KMS-11 (cell line): Measurements from ENCODE around the gene TAOK3.
"Not testable (repeated sequence)": the region's sequence is repeated elsewhere in the genome, so short reads cannot be mapped to it uniquely, and the experiment has no call there.

Experiments
- H2AFZ ChIP-seq: fragments of 200-600 bp; sonication (generic); 2 replicates; pipeline ENCODE4 v1.6.1; 2016; ENCODE audit warnings: antibody characterized with exemption, mixed run types, low read depth
- H3K27ac ChIP-seq: fragments of 200-600 bp; sonication (generic); 2 replicates; pipeline ENCODE4 v1.6.1; 2016; ENCODE audit warnings: mild to moderate bottlenecking, mixed run types
- H3K27me3 ChIP-seq: fragments of 200-600 bp; sonication (generic); 2 replicates; pipeline ENCODE4 v1.6.1; 2017; ENCODE audit warnings: mild to moderate bottlenecking, low read depth, mixed run types, moderate library complexity; ENCODE audit not compliant: insufficient read depth
- H3K36me3 ChIP-seq: fragments of 200-600 bp; sonication (generic); 2 replicates; pipeline ENCODE4 v1.6.1; 2017; ENCODE audit warnings: mild to moderate bottlenecking, mixed run types; ENCODE audit not compliant: insufficient read depth
- H3K4me1 ChIP-seq: fragments of 200-600 bp; sonication (generic); 2 replicates; pipeline ENCODE4 v1.6.1; 2016; ENCODE audit warnings: mild to moderate bottlenecking, low read depth, mixed run types; ENCODE audit not compliant: poor library complexity, severe bottlenecking
- H3K4me2 ChIP-seq: fragments of 200-600 bp; sonication (generic); 2 replicates; pipeline ENCODE4 v1.7.0; 2016; ENCODE audit warnings: mild to moderate bottlenecking, mixed run types
- H3K4me3 ChIP-seq: fragments of 200-600 bp; sonication (generic); IDR thresholded peaks from 2 replicates; pipeline ENCODE4 v1.6.1; 2017; ENCODE audit warnings: low read depth, low read length, mixed read lengths; ENCODE audit not compliant: insufficient read depth
- H3K79me2 ChIP-seq: fragments of 200-600 bp; sonication (generic); 2 replicates; pipeline ENCODE4 v1.6.1; 2016; ENCODE audit warnings: low read depth, mixed run types; ENCODE audit not compliant: insufficient read depth
- H3K9ac ChIP-seq: fragments of 200-600 bp; sonication (generic); 2 replicates; pipeline ENCODE4 v1.6.1; 2016; ENCODE audit warnings: mild to moderate bottlenecking, mixed run types
- H4K20me1 ChIP-seq: fragments of 200-600 bp; sonication (generic); 2 replicates; pipeline ENCODE4 v1.6.1; 2016; ENCODE audit warnings: mild to moderate bottlenecking, mixed run types; ENCODE audit not compliant: insufficient read depth
- CTCF ChIP-seq: fragments of 200-600 bp; sonication (generic); conservative IDR thresholded peaks from 2 replicates; pipeline ENCODE4 v1.6.1; 2017; ENCODE audit warnings: low read depth, mild to moderate bottlenecking, antibody characterized with exemption, low read length, moderate library complexity, mixed read lengths

The TAOK3 gene

GRCh38 chr12:118409834-118410233 lies 37.1 kb upstream of the TAOK3 start:
- H3K27ac ChIP-seq, result no peak overlapping the region
- H3K79me2 ChIP-seq, result no peaks in the 10 kb centered on the region
- no peak overlapping the region for H3K4me2 ChIP-seq
- no peak overlapping the region for H3K9ac ChIP-seq
- no peak for TF ChIP-seq CTCF
- no peak overlapping the region for H3K4me3 ChIP-seq
- no peaks in the 10 kb centered on the region for H4K20me1 ChIP-seq
- H3K27me3 ChIP-seq, result no peaks in the 10 kb centered on the region
- H3K4me1 ChIP-seq, result no peaks in the 10 kb centered on the region
- H2AFZ ChIP-seq, result no peak overlapping the region
- no peaks in the 10 kb centered on the region for H3K36me3 ChIP-seq

GRCh38 chr12:118408241-118408640 lies 35.5 kb upstream of the TAOK3 start:
- not testable (repeated sequence) for H3K79me2 ChIP-seq, H3K4me1 ChIP-seq, H4K20me1 ChIP-seq, H3K4me2 ChIP-seq, H3K9ac ChIP-seq, H3K27ac ChIP-seq, H3K4me3 ChIP-seq, H3K36me3 ChIP-seq, H2AFZ ChIP-seq, H3K27me3 ChIP-seq

GRCh38 chr12:118404876-118405521 lies 32.3 kb upstream of the TAOK3 start:
- Histone ChIP-seq H3K36me3 (no peaks in the 10 kb centered on the region), H3K27me3 (no peaks in the 10 kb centered on the region), H3K4me3 (no peak overlapping the region), H3K4me1 (no peaks in the 10 kb centered on the region), H4K20me1 (no peaks in the 10 kb centered on the region), H3K9ac (no peak overlapping the region), H3K4me2 (no peak overlapping the region), H3K79me2 (no peaks in the 10 kb centered on the region), H2AFZ (no peak overlapping the region), H3K27ac (no peak overlapping the region)
- peak; percentile 76 for TF ChIP-seq CTCF

- Histone ChIP-seq H3K9ac (no peak overlapping the region), H4K20me1 (no peaks in the 10 kb centered on the region), H3K4me1 (no peaks in the 10 kb centered on the region), H3K27ac (no peak overlapping the region), H2AFZ (no peak overlapping the region), H3K27me3 (no peaks in the 10 kb centered on the region), H3K4me2 (no peak overlapping the region), H3K79me2 (no peaks in the 10 kb centered on the region), H3K4me3 (no peak overlapping the region), H3K36me3 (no peaks in the 10 kb centered on the region)
- no peak for TF ChIP-seq CTCF
Measured at GRCh38 chr12:118402251-118402650, 29.5 kb upstream of the TAOK3 start.

- Histone ChIP-seq H3K9ac (no peak overlapping the region), H4K20me1 (no peaks in the 10 kb centered on the region), H3K36me3 (no peaks in the 10 kb centered on the region), H3K27ac (no peak overlapping the region), H3K79me2 (no peaks in the 10 kb centered on the region), H3K4me1 (no peaks in the 10 kb centered on the region), H3K4me3 (no peak overlapping the region), H2AFZ (no peak overlapping the region), H3K4me2 (no peak overlapping the region), H3K27me3 (no peaks in the 10 kb centered on the region)
- TF ChIP-seq CTCF, result no peak
Measured at GRCh38 chr12:118398940-118399339, 26.2 kb upstream of the TAOK3 start.
